Gastrocnemius medialis (tissue), 4 donors: ENCODE measurements around the gene OR52E5. TPM values are rescaled to one million over a fixed set of nuclear protein-coding genes. Genes with fewer than 3 reads are reported as not detected.

ENCODE experiments used
- ATAC-seq, 2 donors: fragments of 150-250 bp; one replicate each; pipeline ENCODE4 v1.9.1; 2016
- DNase-seq, 2 donors: peaks; one replicate each; pipeline ENCODE4 v3.0.0-alpha.2; 2019
- H3K27ac ChIP-seq, 4 donors: fragments of 200-600 bp; sonication (generic); 1 replicate in 1 of 4; 2 replicates in 3 of 4; pipeline ENCODE4 v1.5.1; 2016 to 2018; ENCODE audit warnings: mild to moderate bottlenecking in 2 of 4, moderate library complexity in 1 of 4
- H3K27me3 ChIP-seq, 3 donors: fragments of 200-600 bp; sonication (generic) in 2 of 3; 1 replicate in 1 of 3; 2 replicates in 2 of 3; pipeline versions ENCODE4 v1.5.1 to v1.6.0; 2016 to 2019; ENCODE audit warnings: mild to moderate bottlenecking in 1 of 3, moderate library complexity in 1 of 3
- H3K36me3 ChIP-seq, 2 donors: fragments of 200-600 bp; sonication (generic) in 1 of 2; one replicate each; pipeline ENCODE4 v1.5.1; 2017 to 2018
- H3K4me1 ChIP-seq, 2 donors: fragments of 200-600 bp; sonication (generic) in 1 of 2; one replicate each; pipeline ENCODE4 v1.5.1; 2016 to 2017; ENCODE audit warnings: mild to moderate bottlenecking in 2 of 2
- H3K4me3 ChIP-seq, 4 donors: fragments of 200-600 bp; sonication (generic) in 3 of 4; 1 replicate in 1 of 4; 2 replicates in 3 of 4; pipeline ENCODE4 v1.5.1; 2016 to 2019; ENCODE audit warnings: mild to moderate bottlenecking in 2 of 4
- H3K9me3 ChIP-seq, 3 donors: fragments of 200-600 bp; sonication (generic) in 2 of 3; 1 replicate in 1 of 3; 2 replicates in 2 of 3; pipeline ENCODE4 v1.5.1; 2016 to 2019
- CTCF ChIP-seq, 5 experiments: fragments of 450-650 bp in 3 of 5; fragments of 200-600 bp in 2 of 5; sonication (generic) in 2 of 5; IDR thresholded peaks in 4 of 5; conservative IDR thresholded peaks in 1 of 5; 1 replicate in 4 of 5; 2 replicates in 1 of 5; pipeline ENCODE4 v1.5.1; 2016 to 2019; ENCODE audit warnings: antibody characterized with exemption in 5 of 5, mild to moderate bottlenecking in 3 of 5, moderate library complexity in 3 of 5
- POLR2A ChIP-seq, 2 donors: fragments of 450-650 bp; IDR thresholded peaks; one replicate each; pipeline ENCODE4 v1.6.1; 2017; ENCODE audit warnings: antibody characterized with exemption in 2 of 2, mild to moderate bottlenecking in 2 of 2, moderate library complexity in 2 of 2
- in situ Hi-C, 4 donors: fragments of 200-750 bp; cut with MboI; loops; one replicate each; pipeline versions ENCODE4 v1.15.0 to v1.8.0; 2017; ENCODE audit warnings: low sequenced_read_pairs in 4 of 4
- intact Hi-C: fragments of 100-400 bp; cut with DNase I; formaldehyde crosslinking; loops from one replicate; pipeline ENCODE4 v1.15.1; 2023; ENCODE audit warnings: low total_unique reads
- total RNA-seq, 4 donors: library from RNA; depleted of rRNA; stranded (reverse); fragments of >200 nt; gene quantifications; one replicate each; pipeline versions ENCODE4 v1.1.0 to v1.2.3, GENCODE V29; 2016

Gene OR52E5
- total RNA-seq, 4 donors from 2014 or later, result not detected

- Histone ChIP-seq H3K9me3 (no peaks in the 10 kb centered on the region), H3K36me3 (no peaks in the 10 kb centered on the region), H3K27me3 (no peaks in the 10 kb centered on the region), H3K4me3 (no peak overlapping the region), H3K27ac (no peak overlapping the region), H3K4me1 (no peaks in the 10 kb centered on the region)
- intact Hi-C loops (no loop called here), in situ Hi-C loops (no loop called here)
- ATAC-seq, result no peak
- no peak for DNase-seq
- TF ChIP-seq CTCF (IDR thresholded peaks at IDR 0.05 in 4 of 5, conservative IDR thresholded peaks at IDR 0.05 in 1 of 5), result no peak
- TF ChIP-seq POLR2A (IDR thresholded peaks at IDR 0.05), result no peak
Observed at GRCh38 chr11:5922749-5923426, 29.9 kb downstream of the OR52E5 start.

- no peak overlapping the region for H3K4me3 ChIP-seq
- ATAC-seq (no peak), DNase-seq (no peak)
- no peaks in the 10 kb centered on the region for H3K36me3 ChIP-seq
- H3K27me3 ChIP-seq, result no peaks in the 10 kb centered on the region
- no peaks in the 10 kb centered on the region for H3K9me3 ChIP-seq
- TF ChIP-seq CTCF (IDR thresholded peaks at IDR 0.05 in 4 of 5, conservative IDR thresholded peaks at IDR 0.05 in 1 of 5) (no peak), POLR2A (IDR thresholded peaks at IDR 0.05) (no peak)
- in situ Hi-C loops, result no loop called here
- no peaks in the 10 kb centered on the region for H3K4me1 ChIP-seq
- no peak overlapping the region for H3K27ac ChIP-seq
- intact Hi-C loops, result no loop called here
Observed at GRCh38 chr11:5923427-5923776, 30.4 kb downstream of the OR52E5 start.

GRCh38 chr11:5923794-5924193, 30.8 kb downstream of the OR52E5 start:
- H3K27me3 ChIP-seq, result no peaks in the 10 kb centered on the region
- intact Hi-C loops, result no loop called here
- DNase-seq (no peak), ATAC-seq (no peak)
- no peak overlapping the region for H3K27ac ChIP-seq
- H3K36me3 ChIP-seq, result no peaks in the 10 kb centered on the region
- TF ChIP-seq CTCF (IDR thresholded peaks at IDR 0.05 in 4 of 5, conservative IDR thresholded peaks at IDR 0.05 in 1 of 5) (no peak), POLR2A (IDR thresholded peaks at IDR 0.05) (no peak)
- no peaks in the 10 kb centered on the region for H3K4me1 ChIP-seq
- in situ Hi-C loops, result no loop called here
- H3K4me3 ChIP-seq, result no peak overlapping the region
- no peaks in the 10 kb centered on the region for H3K9me3 ChIP-seq

GRCh38 chr11:5928271-5928670, 35.3 kb downstream of the OR52E5 start:
- H3K9me3 ChIP-seq, result no peaks in the 10 kb centered on the region
- intact Hi-C loops (no loop called here), in situ Hi-C loops (no loop called here)
- H3K4me1 ChIP-seq, result no peaks in the 10 kb centered on the region
- ATAC-seq (no peak), DNase-seq (no peak)
- no peaks in the 10 kb centered on the region for H3K27me3 ChIP-seq
- H3K4me3 ChIP-seq, result no peak overlapping the region
- TF ChIP-seq CTCF (IDR thresholded peaks at IDR 0.05 in 4 of 5, conservative IDR thresholded peaks at IDR 0.05 in 1 of 5) (no peak), POLR2A (IDR thresholded peaks at IDR 0.05) (no peak)
- H3K36me3 ChIP-seq, result no peaks in the 10 kb centered on the region
- H3K27ac ChIP-seq, result no peak overlapping the region

- DNase-seq, result no peak
- intact Hi-C loops, result no loop called here
Observed at GRCh38 chr11:5928811-5929210, 35.8 kb downstream of the OR52E5 start.

More at GRCh38 chr11:5928811-5929210, 35.8 kb downstream of the OR52E5 start:
- in situ Hi-C loops, result no loop called here
- H3K27me3 ChIP-seq, result no peaks in the 10 kb centered on the region
- H3K4me3 ChIP-seq, result no peak overlapping the region
- TF ChIP-seq CTCF (IDR thresholded peaks at IDR 0.05 in 4 of 5, conservative IDR thresholded peaks at IDR 0.05 in 1 of 5) (no peak), POLR2A (IDR thresholded peaks at IDR 0.05) (no peak)
- H3K36me3 ChIP-seq, result no peaks in the 10 kb centered on the region
- no peaks in the 10 kb centered on the region for H3K4me1 ChIP-seq
- ATAC-seq, result no peak
- H3K9me3 ChIP-seq, result no peaks in the 10 kb centered on the region
- H3K27ac ChIP-seq, result no peak overlapping the region
